H9 (cell line): ENCODE data around the gene ZSWIM4. TPM values are rescaled to one million over a fixed set of nuclear protein-coding genes. Genes with fewer than 3 reads are reported as not detected.

Source experiments
- DNase-seq: peaks from one replicate; pipeline ENCODE4 v3.0.0-alpha.2; 2017
- H2AFZ ChIP-seq: one replicate; pipeline ENCODE4 v1.6.1; 2013; ENCODE audit warnings: mild to moderate bottlenecking, low read length, control low read depth, moderate library complexity
- H2AK5ac ChIP-seq: 2 replicates; pipeline ENCODE4 v1.6.1; 2013; ENCODE audit warnings: low read length, control low read depth, mixed read lengths; ENCODE audit not compliant: insufficient read length
- H2BK120ac ChIP-seq: one replicate; pipeline ENCODE4 v1.6.1; 2013; ENCODE audit warnings: low read depth, mild to moderate bottlenecking, low read length, control low read depth, inconsistent platforms; ENCODE audit not compliant: poor library complexity, severe bottlenecking
- H2BK12ac ChIP-seq: 2 replicates; pipeline ENCODE4 v1.6.1; 2013; ENCODE audit warnings: low read length, control low read depth, mixed read lengths, low read depth; ENCODE audit not compliant: insufficient read length
- H2BK15ac ChIP-seq: 2 replicates; pipeline ENCODE4 v1.6.1; 2013; ENCODE audit warnings: low read depth, low read length, control low read depth
- H2BK20ac ChIP-seq: one replicate; pipeline ENCODE4 v1.6.1; 2013; ENCODE audit warnings: low read depth, mild to moderate bottlenecking, low read length, control low read depth, inconsistent platforms; ENCODE audit not compliant: poor library complexity, severe bottlenecking
- H2BK5ac ChIP-seq: 2 replicates; pipeline ENCODE4 v1.6.1; 2013; ENCODE audit warnings: low read length, control low read depth, mixed read lengths; ENCODE audit not compliant: insufficient read length
- H3K14ac ChIP-seq: 2 replicates; pipeline ENCODE4 v1.6.1; 2013; ENCODE audit warnings: low read length, control low read depth; ENCODE audit not compliant: insufficient read depth
- H3K18ac ChIP-seq: 2 replicates; pipeline ENCODE4 v1.6.1; 2013; ENCODE audit warnings: low read depth, mild to moderate bottlenecking, mixed read lengths, low read length, control low read depth; ENCODE audit not compliant: insufficient read length
- H3K23ac ChIP-seq: 2 replicates; pipeline ENCODE4 v1.6.1; 2013; ENCODE audit warnings: low read length, control low read depth, mixed read lengths, low read depth; ENCODE audit not compliant: insufficient read length
- H3K23me2 ChIP-seq: 2 replicates; pipeline ENCODE4 v1.6.1; 2013; ENCODE audit warnings: low read depth, mild to moderate bottlenecking, mixed read lengths, low read length, control low read depth; ENCODE audit not compliant: insufficient read length, poor library complexity, severe bottlenecking
- H3K27ac ChIP-seq: 2 replicates; pipeline ENCODE4 v1.5.1; 2013; ENCODE audit warnings: low read length, control low read depth, mixed read lengths, low read depth; ENCODE audit not compliant: insufficient read length
- H3K27me3 ChIP-seq: 2 replicates; pipeline ENCODE4 v1.6.1; 2013; ENCODE audit warnings: low read length, control low read depth, inconsistent platforms; ENCODE audit not compliant: insufficient read depth
- H3K4ac ChIP-seq: 2 replicates; pipeline ENCODE4 v1.6.1; 2013; ENCODE audit warnings: low read depth, mild to moderate bottlenecking, control low read depth, inconsistent platforms, low read length, moderate library complexity
- H3K4me1 ChIP-seq: 2 replicates; pipeline ENCODE4 v1.6.1; 2013; ENCODE audit warnings: low read length, control low read depth, inconsistent platforms; ENCODE audit not compliant: insufficient read depth
- H3K4me2 ChIP-seq: 2 replicates; pipeline ENCODE4 v1.6.1; 2013; ENCODE audit warnings: low read length, control low read depth, mixed read lengths; ENCODE audit not compliant: insufficient read length, insufficient read depth
- H3K56ac ChIP-seq: 2 replicates; pipeline ENCODE4 v1.6.1; 2013; ENCODE audit warnings: low read depth, mild to moderate bottlenecking, mixed read lengths, low read length, control low read depth; ENCODE audit not compliant: insufficient read length
- H3K79me1 ChIP-seq: 2 replicates; pipeline ENCODE4 v1.6.1; 2013; ENCODE audit warnings: low read depth, mild to moderate bottlenecking, moderate library complexity, low read length, control low read depth, inconsistent platforms; ENCODE audit not compliant: insufficient read depth, poor library complexity, severe bottlenecking
- H3K79me2 ChIP-seq: 2 replicates; pipeline ENCODE4 v1.6.1; 2013; ENCODE audit warnings: low read length, control low read depth, inconsistent platforms; ENCODE audit not compliant: insufficient read depth
- H3K9ac ChIP-seq: 2 replicates; pipeline ENCODE4 v1.6.1; 2013; ENCODE audit warnings: low read length, control low read depth, mixed read lengths; ENCODE audit not compliant: insufficient read length; ENCODE audit errors: extremely low read depth
- H3K9me3 ChIP-seq: one replicate; pipeline ENCODE4 v1.6.1; 2013; ENCODE audit warnings: low read depth, low read length, inconsistent platforms; ENCODE audit not compliant: control insufficient read depth
- H3T11ph ChIP-seq: one replicate; pipeline ENCODE4 v1.6.1; 2013; ENCODE audit warnings: mild to moderate bottlenecking, low read length, control low read depth, inconsistent platforms
- H4K20me1 ChIP-seq: one replicate; pipeline ENCODE4 v1.6.1; 2013; ENCODE audit not compliant: control insufficient read depth, insufficient read length, insufficient read depth
- H4K5ac ChIP-seq: 2 replicates; pipeline ENCODE4 v1.6.1; 2013; ENCODE audit warnings: low read depth, mild to moderate bottlenecking, mixed read lengths, low read length, control low read depth; ENCODE audit not compliant: insufficient read length
- H4K8ac ChIP-seq: replicated peaks from 2 replicates; pipeline ENCODE4 v1.6.1; 2013; ENCODE audit warnings: low read length, control low read depth, mixed read lengths, low read depth; ENCODE audit not compliant: insufficient read length
- H4K91ac ChIP-seq: 2 replicates; pipeline ENCODE4 v1.6.1; 2013; ENCODE audit warnings: low read depth, mild to moderate bottlenecking, moderate library complexity, mixed read lengths, low read length, control low read depth; ENCODE audit not compliant: insufficient read length
- H3K27ac Mint-ChIP-seq, 3 experiments: 2 replicates in 2 of 3; 3 replicates in 1 of 3; pipeline ENCODE4 v1.8.0; 2020 to 2021; ENCODE audit warnings: mixed read lengths in 3 of 3, mild to moderate bottlenecking in 1 of 3, moderate library complexity in 1 of 3
- H3K27me3 Mint-ChIP-seq: 2 replicates; pipeline ENCODE4 v1.8.0; 2021; ENCODE audit warnings: low read depth, mild to moderate bottlenecking, moderate library complexity, mixed read lengths
- H3K36me3 Mint-ChIP-seq, 3 experiments: 2 replicates in 2 of 3; 3 replicates in 1 of 3; pipeline ENCODE4 v1.8.0; 2020 to 2021; ENCODE audit warnings: low read depth in 3 of 3, mixed read lengths in 3 of 3; ENCODE audit not compliant: insufficient read depth in 1 of 3
- H3K4me1 Mint-ChIP-seq, 2 experiments: 2 replicates each; pipeline ENCODE4 v1.8.0; 2020; ENCODE audit warnings: mixed read lengths in 2 of 2
- H3K4me3 Mint-ChIP-seq, 2 experiments: 2 replicates in 1 of 2; 3 replicates in 1 of 2; pipeline ENCODE4 v1.8.0; 2020 to 2021; ENCODE audit warnings: mild to moderate bottlenecking in 2 of 2, mixed read lengths in 2 of 2, moderate library complexity in 1 of 2
- H3K9me3 Mint-ChIP-seq, 2 experiments: 2 replicates in 1 of 2; 3 replicates in 1 of 2; pipeline ENCODE4 v1.8.0; 2020; ENCODE audit warnings: mild to moderate bottlenecking in 2 of 2, mixed read lengths in 2 of 2, moderate library complexity in 1 of 2
- CTCF ChIP-seq: fragments of 200-600 bp; sonication (generic); conservative IDR thresholded peaks from 3 replicates; pipeline ENCODE4 v1.8.0; 2021; ENCODE audit warnings: antibody characterized with exemption, mild to moderate bottlenecking
- WGBS: extraction: QIAGEN DNeasy Blood & Tissue Kit; methylation state at CpG from one replicate; pipeline ENCODE4 v1.1.7; 2013; ENCODE audit warnings: missing lambda C conversion rate, low lambda C conversion rate, mixed read lengths; ENCODE audit not compliant: insufficient read length; ENCODE audit errors: extremely low coverage; 5-methylcytosine and 5-hydroxymethylcytosine counted together
- total RNA-seq: library from RNA; stranded (reverse); gene quantifications from 2 replicates; pipeline ENCODE4 v1.2.1, GENCODE V29; 2021

Gene ZSWIM4
- total RNA-seq, 1 experiment from 2014 or later = 50.7 TPM

DNA sequence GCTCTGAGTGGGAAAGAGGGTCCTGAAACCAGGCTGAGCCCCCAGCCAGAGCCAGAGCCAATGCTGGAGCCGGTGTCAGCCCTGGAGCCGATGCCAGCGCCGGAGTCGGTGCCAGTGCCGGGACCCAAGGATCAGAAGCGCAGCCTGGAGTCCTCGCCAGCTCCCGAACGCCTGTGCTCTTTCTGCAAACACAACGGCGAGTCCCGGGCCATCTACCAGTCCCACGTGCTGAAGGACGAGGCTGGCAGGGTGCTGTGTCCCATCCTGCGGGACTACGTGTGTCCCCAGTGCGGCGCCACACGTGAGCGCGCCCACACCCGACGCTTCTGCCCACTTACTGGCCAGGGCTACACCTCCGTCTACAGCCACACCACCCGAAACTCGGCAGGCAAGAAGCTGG is 82.1 kb downstream of the ZSWIM4 start:
- Histone ChIP-seq H4K5ac (no peak overlapping the region), H2AFZ (no peak overlapping the region), H3K4ac (no peak overlapping the region), H2BK15ac (no peak overlapping the region), H3K18ac (no peak overlapping the region), H3K23me2 (peaks cover 6% of the 10 kb centered on the region), H3T11ph (no peak overlapping the region), H3K27ac (no peak overlapping the region), H2AK5ac (no peak overlapping the region), H4K8ac (no peak overlapping the region), H2BK120ac (no peak overlapping the region), H3K79me1 (no peaks in the 10 kb centered on the region), H3K23ac (no peak overlapping the region), H3K27me3 (peaks cover 21% of the 10 kb centered on the region; the same call in 1 of the 2 replicates), H4K20me1 (no peaks in the 10 kb centered on the region), H3K4me1 (peaks cover 3% of the 10 kb centered on the region; the same call in 1 of the 2 replicates), H2BK20ac (no peak overlapping the region), H3K9me3 (no peaks in the 10 kb centered on the region), H3K4me2 (no peak overlapping the region), H3K56ac (no peak overlapping the region), H2BK5ac (no peak overlapping the region), H3K79me2 (no peaks in the 10 kb centered on the region), H2BK12ac (no peak overlapping the region), H4K91ac (no peak overlapping the region), H3K9ac (no peak overlapping the region), H3K14ac (no peak overlapping the region)
- Mint-ChIP-seq H3K9me3 (no peaks in the 10 kb centered on the region), H3K27me3 (peaks cover 67% of the 10 kb centered on the region), H3K27ac (no peak overlapping the region), H3K4me3 (no peak overlapping the region), H3K36me3 (no peaks in the 10 kb centered on the region), H3K4me1 (peaks cover 22 to 28% of the 10 kb centered on the region in 2 experiments)
- TF ChIP-seq CTCF = no peak
- WGBS = no CpG with 5 or more reads among the region's 27 CpGs
- no peak for DNase-seq
